Cardiac ventricle fibroblast (primary cell): ENCODE data around the gene WNT8B. TPM values are rescaled to one million over a fixed set of nuclear protein-coding genes. Genes with fewer than 3 reads are reported as not detected.

Source experiments
- total RNA-seq: library from RNA; depleted of rRNA; stranded (reverse); fragments of >200 nt; gene quantifications from 2 replicates; pipeline ENCODE4 v1.2.3, GENCODE V29; 2015

The WNT8B gene
- not detected in 2 replicates for total RNA-seq

DNA sequence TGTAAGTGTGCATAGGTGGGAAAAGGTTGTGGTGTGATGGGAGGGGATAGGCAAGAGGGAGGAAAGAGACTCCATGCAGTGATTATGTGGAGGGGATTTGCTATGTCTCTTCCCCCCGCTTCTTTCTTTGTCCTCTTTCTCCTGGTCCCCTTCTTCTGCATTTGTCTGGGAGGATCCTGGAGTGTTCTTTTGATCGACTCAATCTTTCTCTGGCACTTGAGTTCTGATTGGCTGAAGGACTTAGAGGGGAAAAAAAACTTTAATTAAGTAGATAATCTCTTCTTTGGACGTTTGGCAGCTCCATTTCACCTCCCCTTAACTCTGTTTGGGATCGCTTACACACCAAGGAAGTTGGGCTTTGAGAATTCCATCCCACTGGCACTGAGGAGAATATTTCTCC lies at the start of gene WNT8B:
WNT8B (plus strand) TSS at position 301 of the 400 bp plus-strand sequence. CDS start 160 bp downstream, outside the sequence.

DNA sequence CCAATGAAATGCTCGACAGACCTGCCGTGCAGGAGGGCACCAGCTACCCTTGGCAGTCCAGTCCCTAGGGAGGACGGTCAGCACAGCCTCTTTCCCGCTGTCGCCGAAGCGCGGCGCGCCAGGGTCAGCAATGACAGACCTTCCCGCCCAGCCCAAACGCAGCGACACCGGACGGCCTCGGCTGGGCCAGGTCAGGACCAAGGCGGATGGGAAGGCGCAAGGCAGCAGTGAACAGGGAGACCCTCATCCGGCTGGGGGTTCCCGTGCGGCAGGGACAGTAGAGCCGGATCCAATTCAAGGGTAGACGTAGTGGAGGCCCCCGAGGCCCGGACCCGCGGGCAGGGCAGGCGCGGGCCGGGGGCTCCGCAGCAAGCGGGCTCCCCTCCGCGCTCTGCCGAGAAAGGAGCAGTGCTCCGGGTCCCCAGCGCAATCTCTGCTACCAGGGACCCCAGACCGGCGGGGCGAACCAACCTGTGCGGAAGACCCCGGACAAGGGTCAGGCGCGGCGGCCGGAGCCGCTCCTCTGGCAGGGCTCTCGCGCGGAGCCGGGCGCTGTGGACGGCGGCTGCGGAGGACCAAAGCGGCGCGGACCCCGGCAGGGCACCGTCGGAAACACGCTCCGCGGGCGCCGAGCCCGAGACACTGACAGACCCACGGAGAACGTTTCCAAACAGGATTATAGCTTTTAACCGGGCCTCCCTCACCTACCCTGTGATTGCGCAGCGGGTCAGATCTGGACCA lies 56.7 kb downstream of the WNT8B start, which contains the start of gene SEC31B:
SEC31B (minus strand) TSS at position 551 of the 741 bp plus-strand sequence. CDS start 2,909 bp downstream, outside the sequence.

GRCh38 chr10:100529475-100530298 lies 66.9 kb downstream of the WNT8B start, which contains the start of gene NDUFB8:
TSS of gene NDUFB8 (minus strand) at chr10:100529871. CDS start at chr10:100529851, 20 bp downstream.

Other genes with a start within 250 kb of the WNT8B start
- 6.6 and 8.3 TPM in 2 replicates for gene CHUK, start 233.4 kb upstream of the WNT8B start, total RNA-seq
- 7.2 and 10.6 TPM in 2 replicates for gene CWF19L1, start 195.4 kb upstream of the WNT8B start, total RNA-seq
- 20.7 and 33.1 TPM in 2 replicates for gene BLOC1S2, start 176.3 kb upstream of the WNT8B start, total RNA-seq
- gene PKD2L1, start 132.8 kb upstream of the WNT8B start, total RNA-seq, result not detected in 2 replicates
- 89.5 and 91.8 TPM in 2 replicates for gene SCD, start 115.8 kb upstream of the WNT8B start, total RNA-seq
- 1.4 and 6.4 TPM in 2 replicates for gene SEC31B, start 56.9 kb downstream of the WNT8B start, total RNA-seq
- gene NDUFB8, start 66.9 kb downstream of the WNT8B start, total RNA-seq, result 112 and 119 TPM in 2 replicates
- gene HIF1AN, start 72.9 kb downstream of the WNT8B start, total RNA-seq, result 6.3 and 9.6 TPM in 2 replicates